ENCODE data around the gene NES.
A peak's percentile ranks its signal among the peaks of the same experiment; 100 is the strongest.

NES gene

GRCh38 chr1:156703741-156704140 is 26.5 kb upstream of the NES start:
- DNase-seq (ENCODE audit: low read depth in 3 of 3), result no peak

- no peak for DNase-seq (ENCODE audit: low read depth in 3 of 3)
These were observed 26.1 kb upstream of the NES start for GRCh38 chr1:156703336-156703735.

GRCh38 chr1:156700736-156701531 is 23.7 kb upstream of the NES start:
- DNase-seq (ENCODE audit: low read depth in 3 of 3), result no peak

GRCh38 chr1:156698995-156699394 is 21.8 kb upstream of the NES start:
- DNase-seq (ENCODE audit: low read depth in 3 of 3), result no peak

- no peak for DNase-seq (ENCODE audit: low read depth in 3 of 3)
These were observed 20.3 kb upstream of the NES start for GRCh38 chr1:156697481-156697880.

GRCh38 chr1:156696755-156697154 is 19.5 kb upstream of the NES start:
- DNase-seq (ENCODE audit: low read depth in 3 of 3), result no peak

GRCh38 chr1:156694690-156694962 is 17.4 kb upstream of the NES start:
- no peak for DNase-seq (ENCODE audit: low read depth in 3 of 3)

GRCh38 chr1:156693848-156694689 is 16.9 kb upstream of the NES start:
- DNase-seq (ENCODE audit: low read depth in 3 of 3), result no peak

DNA sequence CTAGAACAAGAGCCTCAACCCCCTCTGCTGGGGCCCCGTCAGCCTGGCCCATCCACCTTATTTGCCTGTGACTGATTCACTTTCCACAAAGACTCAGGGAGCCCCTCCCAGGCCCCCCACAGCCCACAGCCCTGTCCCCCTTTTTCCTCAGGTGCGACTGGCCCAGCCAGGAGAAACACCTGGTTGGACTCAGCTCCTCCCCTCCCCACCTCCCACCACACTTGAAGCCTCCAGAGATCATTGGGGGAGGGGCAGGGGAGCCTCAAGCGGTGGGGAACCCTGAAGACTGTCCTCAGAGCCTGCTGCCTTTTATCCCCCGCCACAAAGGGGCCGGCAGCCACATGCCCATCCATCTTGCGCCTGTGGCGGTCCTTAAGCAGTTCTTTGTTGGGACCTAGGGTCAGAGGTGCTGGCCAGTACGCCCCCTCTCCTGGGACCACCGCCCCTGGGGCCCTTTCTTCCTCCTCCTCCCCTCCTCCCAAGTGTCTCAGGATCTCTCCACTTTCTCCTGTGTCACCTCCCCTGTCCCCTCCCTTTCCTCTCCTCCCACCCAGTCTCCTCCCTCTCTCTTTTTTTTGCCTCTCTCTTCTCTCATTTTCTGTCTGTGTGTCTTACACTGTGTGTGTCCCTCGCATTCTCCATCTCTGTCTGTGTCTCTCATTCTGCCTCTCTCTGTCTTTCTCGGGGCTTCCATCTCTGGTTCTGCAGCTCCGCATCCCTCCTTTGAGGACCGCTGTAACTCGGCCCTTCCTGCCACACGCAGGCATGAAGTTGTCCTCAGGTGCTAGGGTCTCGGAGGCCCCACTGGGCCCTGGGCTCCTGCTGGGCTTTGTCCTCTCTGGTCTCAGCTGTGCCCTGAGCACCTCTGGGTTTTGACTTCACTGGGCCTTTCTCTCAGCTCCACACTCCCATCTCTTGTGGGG is 16.0 kb upstream of the NES start:
- DNase-seq (ENCODE audit: low read depth in 3 of 3), result no peak

- DNase-seq (ENCODE audit: low read depth in 3 of 3), result no peak
These were observed 15.3 kb upstream of the NES start for GRCh38 chr1:156692441-156692924.

GRCh38 chr1:156691665-156692440 is 14.6 kb upstream of the NES start:
- DNase-seq (ENCODE audit: low read depth in 3 of 3), result no peak

- DNase-seq (ENCODE audit: low read depth in 3 of 3), result no peak
These were observed 14.0 kb upstream of the NES start for GRCh38 chr1:156691191-156691590.

DNA sequence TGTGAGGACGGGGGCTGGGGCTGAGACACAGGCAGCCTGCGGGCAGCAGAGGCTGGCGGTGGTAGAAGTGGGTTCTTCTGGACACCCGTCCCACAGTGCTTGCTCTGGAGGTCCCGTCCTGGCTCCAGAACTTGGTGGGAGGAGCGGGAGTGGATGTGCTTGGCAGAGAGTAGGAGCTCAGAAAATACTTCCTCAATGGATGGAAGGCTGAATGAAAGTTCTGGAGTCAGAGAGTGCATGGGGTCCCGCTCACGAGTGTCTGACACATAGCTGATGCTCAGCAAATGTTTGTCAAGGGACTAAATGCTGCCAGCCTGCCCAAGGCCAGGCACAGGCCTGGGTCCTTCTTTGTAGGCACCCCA is 13.4 kb upstream of the NES start:
- no peak for DNase-seq (ENCODE audit: low read depth in 3 of 3)

- DNase-seq (ENCODE audit: low read depth in 3 of 3), result no peak
These were observed 12.9 kb upstream of the NES start for GRCh38 chr1:156689953-156690674.

DNA sequence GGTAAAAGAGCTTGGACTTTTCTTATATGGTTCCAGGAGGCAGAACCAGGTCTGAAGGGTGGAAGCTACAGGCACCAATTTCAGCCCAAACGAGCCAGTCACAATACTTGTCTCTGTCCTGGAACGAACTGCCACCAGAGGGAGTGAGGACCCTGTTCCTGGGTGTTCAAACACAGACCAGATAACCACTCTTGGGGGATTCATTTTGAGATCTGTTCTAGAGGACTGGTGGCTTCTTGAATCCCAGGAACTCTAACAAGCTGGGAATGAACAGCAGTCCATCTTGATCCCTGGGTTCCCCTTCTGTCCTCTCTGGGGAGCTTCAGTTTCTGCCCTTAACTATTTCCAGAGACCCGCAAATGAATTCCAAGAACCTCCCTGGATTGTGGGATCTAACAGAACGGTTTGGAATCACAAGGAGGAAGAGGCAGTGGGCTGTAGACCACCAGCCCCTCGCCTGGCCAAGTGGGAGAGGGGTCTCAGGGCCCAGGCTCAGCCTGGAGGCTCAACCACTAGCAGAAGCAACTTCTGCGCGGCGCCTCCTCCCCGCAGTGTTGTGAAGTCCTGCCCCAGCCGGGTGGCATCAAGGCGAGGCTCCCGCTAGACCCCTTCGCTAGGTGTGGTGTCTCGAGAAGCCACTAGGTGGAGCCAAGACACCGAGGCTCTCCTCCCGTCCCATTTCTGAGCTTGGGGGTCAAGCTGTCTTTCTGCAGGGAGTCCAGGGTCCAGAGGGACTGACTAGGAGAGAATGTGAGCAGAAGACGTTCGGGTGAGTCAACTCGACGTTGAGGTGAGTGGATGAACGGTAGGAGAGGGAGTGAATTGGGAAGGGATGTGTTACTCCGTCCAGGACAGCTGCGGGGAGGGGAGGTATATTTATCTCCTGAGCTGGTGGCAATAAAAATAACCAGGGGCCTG is 12.1 kb upstream of the NES start:
- peak; percentile 48 to 72 (median 60) for DNase-seq (ENCODE audit: low read depth in 3 of 3)

DNA sequence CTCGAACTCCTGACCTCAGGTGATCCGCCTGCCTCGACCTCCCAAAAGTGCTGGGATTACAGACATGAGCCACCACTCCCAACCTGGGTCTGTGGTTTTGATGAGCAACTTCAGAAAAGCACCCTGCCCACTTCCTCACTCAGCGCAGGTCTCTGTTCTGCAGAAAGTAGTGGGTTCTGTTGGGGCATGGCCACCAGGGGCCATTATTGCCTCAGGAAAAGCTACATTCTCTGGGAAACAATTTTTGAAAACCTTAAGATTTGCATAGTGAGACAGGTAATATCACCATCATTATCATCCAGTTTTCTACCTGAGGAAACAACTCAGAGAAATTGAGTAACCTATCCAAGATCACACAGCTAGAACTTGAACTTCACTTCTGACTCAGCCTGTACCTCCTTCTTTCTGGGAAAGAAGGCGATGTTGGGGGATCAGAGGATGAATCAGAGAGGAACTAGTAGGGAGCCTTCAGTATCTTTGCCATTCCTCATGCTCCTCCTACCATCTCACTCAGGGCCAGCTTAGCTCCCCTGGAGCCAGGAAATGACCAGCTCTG is 7.1 kb upstream of the NES start:
- no peak for DNase-seq (ENCODE audit: low read depth in 3 of 3)

DNA sequence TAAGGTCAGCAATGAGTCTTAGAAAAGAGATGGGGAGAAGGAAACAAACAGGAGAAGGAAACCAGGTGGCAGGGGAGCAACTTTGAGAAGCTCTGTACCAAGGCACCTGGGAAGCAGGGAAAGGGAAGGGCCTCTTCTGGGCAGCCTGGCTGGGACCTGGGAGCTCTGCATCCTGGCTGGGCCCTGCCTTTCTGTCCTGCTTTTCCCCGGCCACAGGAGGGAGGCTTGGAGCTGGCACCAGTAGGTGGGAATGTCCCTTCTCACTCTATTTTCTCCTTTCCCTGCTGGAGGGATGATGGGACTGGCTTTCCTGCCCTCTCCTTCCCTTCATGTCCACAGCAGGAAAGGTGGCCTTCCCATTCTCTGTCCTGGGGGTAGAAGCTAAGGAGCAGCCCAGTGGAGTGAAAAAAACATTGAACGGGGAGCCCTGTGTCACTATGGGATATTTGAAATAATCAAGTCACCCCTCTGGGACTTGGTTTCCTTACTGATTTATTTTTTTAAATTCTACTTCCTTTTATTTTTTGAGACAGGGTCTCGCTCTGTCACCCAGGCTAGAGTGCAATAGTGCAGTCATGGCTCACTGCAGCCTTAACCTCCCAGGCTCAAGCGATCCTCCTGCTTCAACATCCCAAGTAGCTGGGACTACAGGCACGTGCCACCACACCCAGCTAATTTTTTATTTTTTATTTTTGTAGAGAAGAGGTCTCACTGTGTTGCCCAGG is 5.1 kb upstream of the NES start:
- DNase-seq (ENCODE audit: low read depth in 3 of 3), result no peak

DNA sequence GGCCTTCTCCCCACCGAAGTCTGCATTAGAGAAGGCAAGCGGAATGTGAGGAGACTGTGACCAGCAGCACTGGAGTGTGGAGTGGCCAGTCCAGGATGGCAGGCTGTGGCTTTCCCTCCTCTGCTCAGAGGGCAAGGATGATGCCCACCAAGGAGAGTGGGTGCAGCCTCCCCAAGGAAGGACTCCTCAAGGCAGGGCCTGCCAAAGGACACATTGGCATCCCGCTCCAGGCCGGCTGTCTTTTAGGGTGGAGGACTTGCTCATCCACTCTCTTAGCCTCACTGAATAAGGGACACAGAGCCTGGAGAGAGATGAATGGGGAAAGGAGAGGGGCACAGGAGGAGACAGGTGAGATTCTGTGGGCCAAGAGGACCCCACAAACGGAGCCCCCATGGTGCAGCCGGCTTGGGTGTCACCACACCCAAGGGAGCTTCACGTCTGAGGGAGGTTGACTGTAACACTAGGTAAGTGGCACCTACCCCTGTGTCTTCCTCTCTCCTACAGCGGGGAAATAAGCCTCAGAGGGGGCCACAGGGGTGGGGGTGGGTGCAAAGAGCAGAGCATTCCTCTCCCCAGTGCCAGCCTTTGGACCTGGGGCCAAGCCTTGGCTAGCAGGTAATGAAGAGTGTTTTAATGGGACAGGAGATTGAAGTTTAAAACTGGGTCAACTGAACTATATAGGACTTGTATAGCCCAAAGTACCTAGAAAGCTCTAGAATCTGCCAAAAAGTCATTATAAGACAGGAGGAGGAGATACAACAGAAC is 4.2 kb upstream of the NES start:
- DNase-seq (ENCODE audit: low read depth in 3 of 3), result no peak

All from stimulated activated CD4-positive, alpha-beta T cell treated with anti-CD3 and anti-CD28 coated beads, TNF-alpha, amount 100 ng/mL, for 24 hours (primary cell).